Upper lobe of left lung (tissue), 4 donors: ENCODE data around the gene KCNG2.

Experiments used
- POLR2A ChIP-seq, 4 donors: fragments of 450-650 bp; IDR thresholded peaks; one replicate each; pipeline ENCODE4 v1.5.1; 2016 to 2017; ENCODE audit warnings: antibody characterized with exemption in 4 of 4, mild to moderate bottlenecking in 2 of 4
- POLR2AphosphoS5 ChIP-seq, 2 donors: sonication (generic); formaldehyde crosslinking; IDR thresholded peaks; one replicate each; pipeline ENCODE4 v1.5.1; 2017; ENCODE audit warnings: antibody characterized with exemption in 2 of 2
- TF ChIP-seq, protein P1 (sequence below), 6 experiments: fragments of 450-650 bp in 4 of 6; fragments of 200-600 bp in 2 of 6; sonication (generic) in 2 of 6; IDR thresholded peaks; one replicate each; pipeline ENCODE4 v1.5.1; 2016 to 2019; ENCODE audit warnings: antibody characterized with exemption in 6 of 6

DNA sequence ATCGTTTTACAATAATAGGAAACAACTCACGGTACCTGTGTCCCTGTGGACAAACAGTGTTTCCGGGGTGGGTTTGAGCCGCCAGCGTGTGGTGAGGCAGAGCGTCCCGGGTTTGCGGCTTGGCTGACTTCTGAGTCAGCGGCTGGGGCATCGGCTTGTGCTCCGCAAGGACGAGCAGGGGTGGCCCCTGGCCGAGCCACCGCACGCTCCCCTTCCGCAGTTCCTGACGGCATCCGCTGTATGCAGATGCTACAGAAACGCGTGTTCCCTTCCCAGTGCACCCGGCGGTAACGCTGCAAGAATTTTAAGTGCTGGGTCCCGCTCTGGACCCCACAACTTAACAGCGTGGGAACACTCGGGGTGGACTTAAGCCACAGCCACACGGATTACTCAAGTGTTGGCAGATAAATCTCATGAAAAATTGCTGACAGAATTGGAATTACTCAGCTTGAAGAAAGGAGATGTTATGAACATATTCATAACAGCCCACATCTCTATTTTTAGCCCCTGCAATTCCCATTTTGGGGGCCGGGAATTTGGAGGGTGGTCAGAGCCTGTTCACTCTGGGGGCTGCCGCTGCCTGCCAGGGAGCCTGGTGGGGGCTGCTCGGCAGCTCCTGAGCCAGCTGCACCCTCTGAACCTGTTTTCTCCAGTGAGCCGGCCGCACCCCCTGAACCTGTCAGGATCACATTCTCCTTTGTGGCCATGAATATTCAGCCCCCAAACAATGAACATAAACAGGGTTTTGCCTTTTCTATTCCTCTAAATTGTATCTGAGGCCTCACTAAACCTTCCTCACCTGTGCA lies 12.6 kb upstream of the KCNG2 start:
- TF ChIP-seq, protein P1, sequence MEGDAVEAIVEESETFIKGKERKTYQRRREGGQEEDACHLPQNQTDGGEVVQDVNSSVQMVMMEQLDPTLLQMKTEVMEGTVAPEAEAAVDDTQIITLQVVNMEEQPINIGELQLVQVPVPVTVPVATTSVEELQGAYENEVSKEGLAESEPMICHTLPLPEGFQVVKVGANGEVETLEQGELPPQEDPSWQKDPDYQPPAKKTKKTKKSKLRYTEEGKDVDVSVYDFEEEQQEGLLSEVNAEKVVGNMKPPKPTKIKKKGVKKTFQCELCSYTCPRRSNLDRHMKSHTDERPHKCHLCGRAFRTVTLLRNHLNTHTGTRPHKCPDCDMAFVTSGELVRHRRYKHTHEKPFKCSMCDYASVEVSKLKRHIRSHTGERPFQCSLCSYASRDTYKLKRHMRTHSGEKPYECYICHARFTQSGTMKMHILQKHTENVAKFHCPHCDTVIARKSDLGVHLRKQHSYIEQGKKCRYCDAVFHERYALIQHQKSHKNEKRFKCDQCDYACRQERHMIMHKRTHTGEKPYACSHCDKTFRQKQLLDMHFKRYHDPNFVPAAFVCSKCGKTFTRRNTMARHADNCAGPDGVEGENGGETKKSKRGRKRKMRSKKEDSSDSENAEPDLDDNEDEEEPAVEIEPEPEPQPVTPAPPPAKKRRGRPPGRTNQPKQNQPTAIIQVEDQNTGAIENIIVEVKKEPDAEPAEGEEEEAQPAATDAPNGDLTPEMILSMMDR (IDR thresholded peaks at IDR 0.05) = no peak
- TF ChIP-seq POLR2AphosphoS5 (IDR thresholded peaks at IDR 0.05) (no peak), POLR2A (IDR thresholded peaks at IDR 0.05) (no peak)
